Kidney epithelial cell (primary cell): ENCODE data around the gene SPINK7. TPM values are rescaled to one million over a fixed set of nuclear protein-coding genes. Genes with fewer than 3 reads are reported as not detected.

Experiments used
- DNase-seq: peaks from one replicate; pipeline ENCODE4 v3.0.0-alpha.2; 2010; ENCODE audit warnings: low read depth
- H3K27me3 ChIP-seq: 2 replicates; pipeline ENCODE4 v1.6.0; 2011; ENCODE audit warnings: low read length; ENCODE audit not compliant: control insufficient read depth, insufficient read depth
- H3K36me3 ChIP-seq: 2 replicates; pipeline ENCODE4 v1.5.1; 2011; ENCODE audit warnings: low read length; ENCODE audit not compliant: control insufficient read depth, insufficient read depth
- H3K4me3 ChIP-seq: 2 replicates; pipeline ENCODE4 v1.5.1; 2011; ENCODE audit warnings: low read depth, mild to moderate bottlenecking, control low read depth, low read length
- CTCF ChIP-seq: IDR thresholded peaks from 2 replicates; pipeline ENCODE4 v1.5.1; 2011; ENCODE audit warnings: mild to moderate bottlenecking, moderate library complexity, low read length, control low read depth, inconsistent platforms; ENCODE audit not compliant: insufficient read depth, poor library complexity, severe bottlenecking
- total RNA-seq: library from RNA; depleted of rRNA; stranded (reverse); fragments of >200 nt; gene quantifications from 2 replicates; pipeline ENCODE4 v1.2.3, GENCODE V29; 2015

Gene SPINK7
- total RNA-seq, 1 donor from 2014 or later = not detected

GRCh38 chr5:148342371-148343045, 30.3 kb downstream of the SPINK7 start:
- TF ChIP-seq CTCF = no peak
- no peak overlapping the region for H3K4me3 ChIP-seq
- H3K27me3 ChIP-seq = no peaks in the 10 kb centered on the region
- DNase-seq = no peak
- no peaks in the 10 kb centered on the region for H3K36me3 ChIP-seq

GRCh38 chr5:148343046-148343407, 30.8 kb downstream of the SPINK7 start:
- Histone ChIP-seq H3K4me3 (no peak overlapping the region), H3K27me3 (no peaks in the 10 kb centered on the region), H3K36me3 (no peaks in the 10 kb centered on the region)
- DNase-seq = no peak
- no peak for TF ChIP-seq CTCF

- Histone ChIP-seq H3K27me3 (no peaks in the 10 kb centered on the region), H3K36me3 (no peaks in the 10 kb centered on the region), H3K4me3 (no peak overlapping the region)
- no peak for TF ChIP-seq CTCF
- no peak for DNase-seq
Measured at GRCh38 chr5:148343603-148344487, 31.6 kb downstream of the SPINK7 start.

GRCh38 chr5:148347706-148348105, 35.5 kb downstream of the SPINK7 start:
- H3K36me3 ChIP-seq = no peaks in the 10 kb centered on the region
- no peak for TF ChIP-seq CTCF
- H3K4me3 ChIP-seq = no peak overlapping the region
- H3K27me3 ChIP-seq = no peaks in the 10 kb centered on the region
- DNase-seq = no peak

- Histone ChIP-seq H3K36me3 (no peaks in the 10 kb centered on the region), H3K4me3 (no peak overlapping the region), H3K27me3 (no peaks in the 10 kb centered on the region)
- TF ChIP-seq CTCF = no peak
- no peak for DNase-seq
Measured at GRCh38 chr5:148352696-148353095, 40.5 kb downstream of the SPINK7 start.
